Measurements from ENCODE around the gene ERG28.
A peak's percentile ranks its signal among the peaks of the same experiment; 100 is the strongest.
"Not testable (repeated sequence)": the region's sequence is repeated elsewhere in the genome, so short reads cannot be mapped to it uniquely, and the experiment has no call there.

Gene ERG28

GRCh38 chr14:75660630-75661498 lies at the start of gene ERG28, which contains the start of gene TTLL5:
ERG28 (minus strand) TSS chr14:75660876; CDS start chr14:75657502, 3,374 bp downstream.
TTLL5 (plus strand) TSS chr14:75661246; CDS start chr14:75663150, 1,904 bp downstream.
- DNase-seq (ENCODE audit: low read depth, low spot score): peak; percentile 94

GRCh38 chr14:75709207-75709812 lies 48.6 kb upstream of the ERG28 start:
- peak; percentile 34 for DNase-seq (ENCODE audit: low read depth, low spot score)

- DNase-seq (ENCODE audit: low read depth, low spot score): no peak
Observed at GRCh38 chr14:75705014-75705413, 44.3 kb upstream of the ERG28 start.

- no peak for DNase-seq (ENCODE audit: low read depth, low spot score)
Observed at GRCh38 chr14:75703467-75703866, 42.8 kb upstream of the ERG28 start.

- DNase-seq (ENCODE audit: low read depth, low spot score): no peak
Observed at GRCh38 chr14:75702616-75703261, 42.1 kb upstream of the ERG28 start.

- no peak for DNase-seq (ENCODE audit: low read depth, low spot score)
Observed at GRCh38 chr14:75702122-75702521, 41.4 kb upstream of the ERG28 start.

- DNase-seq (ENCODE audit: low read depth, low spot score): no peak
Observed at GRCh38 chr14:75700295-75700694, 39.6 kb upstream of the ERG28 start.

GRCh38 chr14:75699331-75699730 lies 38.7 kb upstream of the ERG28 start:
- no peak for DNase-seq (ENCODE audit: low read depth, low spot score)

GRCh38 chr14:75697918-75698317 lies 37.2 kb upstream of the ERG28 start:
- no peak for DNase-seq (ENCODE audit: low read depth, low spot score)

- DNase-seq (ENCODE audit: low read depth, low spot score): no peak
Observed at GRCh38 chr14:75697386-75697785, 36.7 kb upstream of the ERG28 start.

GRCh38 chr14:75695025-75695424 lies 34.3 kb upstream of the ERG28 start:
- not testable (repeated sequence) for DNase-seq (ENCODE audit: low read depth, low spot score)

- DNase-seq (ENCODE audit: low read depth, low spot score): no peak
Observed at GRCh38 chr14:75690010-75690409, 29.3 kb upstream of the ERG28 start.

- no peak for DNase-seq (ENCODE audit: low read depth, low spot score)
Observed at GRCh38 chr14:75689012-75689411, 28.3 kb upstream of the ERG28 start.

GRCh38 chr14:75685910-75686309 lies 25.2 kb upstream of the ERG28 start:
- no peak for DNase-seq (ENCODE audit: low read depth, low spot score)

GRCh38 chr14:75675265-75675960 lies 14.7 kb upstream of the ERG28 start:
- no peak for DNase-seq (ENCODE audit: low read depth, low spot score)

GRCh38 chr14:75673345-75674035 lies 12.8 kb upstream of the ERG28 start:
- no peak for DNase-seq (ENCODE audit: low read depth, low spot score)

GRCh38 chr14:75672605-75673192 lies 12.0 kb upstream of the ERG28 start:
- no peak for DNase-seq (ENCODE audit: low read depth, low spot score)

GRCh38 chr14:75667099-75667765 lies 6.6 kb upstream of the ERG28 start:
- no peak for DNase-seq (ENCODE audit: low read depth, low spot score)

GRCh38 chr14:75662966-75663365 lies 2.3 kb upstream of the ERG28 start:
- no peak for DNase-seq (ENCODE audit: low read depth, low spot score)

GRCh38 chr14:75661499-75661814 lies 781 bp upstream of the ERG28 start:
- DNase-seq (ENCODE audit: low read depth, low spot score): no peak

Data from activated CD4-positive, CD25-positive, alpha-beta regulatory T cell treated with anti-CD3 and anti-CD28 coated beads, Interleukin-2, amount 50 U/mL, for 16 hours (primary cell).